HepG2 (cell line): Measurements from ENCODE around the gene OPA3. TPM values are rescaled to one million over a fixed set of nuclear protein-coding genes. Genes with fewer than 3 reads are reported as not detected.
A peak's percentile ranks its signal among the peaks of the same experiment; 100 is the strongest.

Experiments used
- EP300 ChIP-seq, 3 experiments: sonication (generic) in 1 of 3; formaldehyde crosslinking in 1 of 3; IDR thresholded peaks; 2 replicates each; pipeline versions ENCODE4 v1.5.1 to v1.6.1; 2011 to 2020; ENCODE audit warnings: low read depth in 2 of 3, low read length in 2 of 3, borderline replicate concordance in 1 of 3, improper control_type of control experiment in 1 of 3, mild to moderate bottlenecking in 1 of 3, missing genetic modification reagents in 1 of 3, moderate library complexity in 1 of 3
- HMG20A ChIP-seq: IDR thresholded peaks from 2 replicates; pipeline ENCODE4 v1.6.1; 2016; ENCODE audit warnings: borderline replicate concordance
- HOXD1 ChIP-seq: sonication (generic); formaldehyde crosslinking; IDR thresholded peaks from 2 replicates; pipeline ENCODE4 v1.5.0; 2020; ENCODE audit warnings: missing genetic modification reagents
- MTF2 ChIP-seq: sonication (generic); formaldehyde crosslinking; IDR thresholded peaks from 2 replicates; pipeline ENCODE4 v1.5.0; 2020; ENCODE audit warnings: missing genetic modification reagents, borderline replicate concordance
- NRL ChIP-seq: sonication (generic); formaldehyde crosslinking; IDR thresholded peaks from 2 replicates; pipeline ENCODE4 v1.5.0; 2020; ENCODE audit warnings: missing genetic modification reagents, mild to moderate bottlenecking, moderate library complexity, borderline replicate concordance
- REXO4 ChIP-seq: sonication (generic); formaldehyde crosslinking; IDR thresholded peaks from 2 replicates; pipeline ENCODE4 v1.8.0; 2022; ENCODE audit warnings: missing genetic modification reagents, mild to moderate bottlenecking, borderline replicate concordance
- SAFB2 ChIP-seq: sonication (generic); formaldehyde crosslinking; IDR thresholded peaks from 2 replicates; pipeline ENCODE4 v1.5.1; 2020; ENCODE audit warnings: missing genetic modification reagents, low read depth, mild to moderate bottlenecking, borderline replicate concordance
- SALL1 ChIP-seq: sonication (generic); formaldehyde crosslinking; IDR thresholded peaks from 2 replicates; pipeline ENCODE4 v1.8.0; 2022; ENCODE audit warnings: mild to moderate bottlenecking, missing genetic modification reagents
- TSC22D2 ChIP-seq: sonication (generic); formaldehyde crosslinking; IDR thresholded peaks from 2 replicates; pipeline ENCODE4 v1.5.1; 2020; ENCODE audit warnings: missing genetic modification reagents, mild to moderate bottlenecking, borderline replicate concordance
- ZNF335 ChIP-seq: sonication (generic); formaldehyde crosslinking; IDR thresholded peaks from 2 replicates; pipeline ENCODE4 v1.4.0; 2020; ENCODE audit warnings: missing genetic modification reagents
- ZSCAN21 ChIP-seq: sonication (generic); formaldehyde crosslinking; IDR thresholded peaks from 2 replicates; pipeline ENCODE4 v1.8.0; 2022; ENCODE audit warnings: mild to moderate bottlenecking, missing genetic modification reagents, moderate library complexity, borderline replicate concordance
- ZSCAN31 ChIP-seq: sonication (generic); formaldehyde crosslinking; IDR thresholded peaks from 2 replicates; pipeline ENCODE4 v1.5.0; 2020; ENCODE audit warnings: low read depth, mild to moderate bottlenecking, missing genetic modification reagents
- polyA plus RNA-seq, 8 experiments: library from polyadenylated mRNA; depleted of rRNA in 3 of 8; stranded (reverse) in 7 of 8; unstranded in 1 of 8; fragments of >200 nt; fragmentation: Illumina TruSeq in 4 of 8; extraction: Trizol in 4 of 8; gene quantifications; 2 replicates each; pipeline versions ENCODE4 v1.2.1 to v1.2.3, GENCODE V29; 2011 to 2016; ENCODE audit warnings: low read depth in 4 of 8, missing spikeins in 1 of 8, mixed read lengths in 1 of 8; ENCODE audit not compliant: insufficient read depth in 1 of 8
- total RNA-seq, 5 experiments: library from RNA; depleted of rRNA; stranded (reverse); fragments of >200 nt; fragmentation: Illumina TruSeq; extraction: Trizol; gene quantifications; 2 replicates each; pipeline ENCODE4 v1.2.3, GENCODE V29; 2016; ENCODE audit warnings: low read depth in 1 of 5
- TF ChIP-seq, protein P1 (sequence below): sonication (generic); formaldehyde crosslinking; IDR thresholded peaks from 2 replicates; pipeline ENCODE4 v1.4.0; 2020; ENCODE audit warnings: mild to moderate bottlenecking, missing genetic modification reagents
- TF ChIP-seq, protein P2 (sequence below): sonication (generic); formaldehyde crosslinking; IDR thresholded peaks from 2 replicates; pipeline ENCODE4 v1.8.0; 2022; ENCODE audit warnings: missing genetic modification reagents, low read depth, mild to moderate bottlenecking, borderline replicate concordance
- TF ChIP-seq, protein P3 (sequence below), 2 experiments: fragments of 450-650 bp in 1 of 2; sonication (generic) in 1 of 2; formaldehyde crosslinking in 1 of 2; IDR thresholded peaks; 2 replicates each; pipeline versions ENCODE4 v1.6.1 to v1.8.0; 2016 to 2022; ENCODE audit warnings: antibody characterized with exemption in 1 of 2, mild to moderate bottlenecking in 1 of 2, missing genetic modification reagents in 1 of 2

The OPA3 gene
- total and polyA plus RNA-seq, 2 of the 13 experiments (the other 11 are each of a cell fraction or from before 2014, with no cell fraction given), result 8.3 to 17.7 TPM

DNA sequence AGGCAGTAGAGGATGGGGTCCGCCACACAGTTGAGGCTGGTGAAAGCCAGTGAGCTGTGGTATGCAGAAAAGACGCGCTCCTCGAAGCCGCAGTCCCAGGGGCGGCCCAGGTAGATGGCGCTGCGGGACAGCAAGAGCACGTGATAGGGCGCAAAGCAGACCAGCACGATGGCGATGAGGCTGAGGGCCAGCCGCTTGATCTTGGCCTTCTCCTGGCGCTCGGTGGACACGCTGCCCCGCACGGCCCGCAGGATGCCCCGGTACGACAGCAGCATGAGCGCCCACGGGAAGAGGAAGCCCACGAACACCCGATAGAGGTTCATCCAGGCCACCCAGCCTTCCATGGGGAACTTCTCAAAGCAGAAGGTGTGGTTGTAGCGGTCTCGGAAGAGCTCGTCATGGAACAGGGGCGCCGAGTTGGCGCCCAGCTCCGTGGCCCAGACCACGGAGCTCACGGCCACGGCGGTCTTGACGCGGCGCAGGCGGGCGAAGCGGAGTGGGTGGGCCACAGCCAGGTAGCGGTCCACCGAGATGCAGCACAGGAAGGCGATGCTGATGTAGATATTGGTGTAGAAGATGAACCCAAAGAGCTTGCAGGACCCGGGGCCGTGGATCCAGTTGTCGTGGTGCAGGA lies 6.5 kb upstream of the OPA3 start (continued):
- TF ChIP-seq, protein P1, sequence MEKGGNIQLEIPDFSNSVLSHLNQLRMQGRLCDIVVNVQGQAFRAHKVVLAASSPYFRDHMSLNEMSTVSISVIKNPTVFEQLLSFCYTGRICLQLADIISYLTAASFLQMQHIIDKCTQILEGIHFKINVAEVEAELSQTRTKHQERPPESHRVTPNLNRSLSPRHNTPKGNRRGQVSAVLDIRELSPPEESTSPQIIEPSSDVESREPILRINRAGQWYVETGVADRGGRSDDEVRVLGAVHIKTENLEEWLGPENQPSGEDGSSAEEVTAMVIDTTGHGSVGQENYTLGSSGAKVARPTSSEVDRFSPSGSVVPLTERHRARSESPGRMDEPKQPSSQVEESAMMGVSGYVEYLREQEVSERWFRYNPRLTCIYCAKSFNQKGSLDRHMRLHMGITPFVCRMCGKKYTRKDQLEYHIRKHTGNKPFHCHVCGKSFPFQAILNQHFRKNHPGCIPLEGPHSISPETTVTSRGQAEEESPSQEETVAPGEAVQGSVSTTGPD (CRISPR knock-in tag), result no peak
- no peak for TF ChIP-seq SAFB2 (CRISPR knock-in tag)
- 0 out of 2 replicates have a peak, but pooled peaks have one; percentile 27 for TF ChIP-seq NRL
- TF ChIP-seq SALL1 (CRISPR knock-in tag), result peak; percentile 90
- peak; percentile 93 for TF ChIP-seq MTF2 (CRISPR knock-in tag)
- peak; percentile 70; the same call in 1 of the 2 replicates for TF ChIP-seq ZSCAN21 (CRISPR knock-in tag)
- no peak for TF ChIP-seq EP300 (IDR thresholded peaks at IDR 0.05; ENCODE audit: low read depth in 2 of 2, low read length in 2 of 2)
- no peak for TF ChIP-seq EP300 (CRISPR knock-in tag; IDR thresholded peaks at IDR 0.05; ENCODE audit: borderline replicate concordance)
- peak; percentile 72; the same call in 1 of the 2 replicates for TF ChIP-seq ZSCAN31 (CRISPR knock-in tag)
- TF ChIP-seq HMG20A (CRISPR knock-in tag), result no peak
- no peak for TF ChIP-seq REXO4 (CRISPR knock-in tag)
- TF ChIP-seq TSC22D2 (CRISPR knock-in tag), result peak; percentile 96
- TF ChIP-seq, protein P2, sequence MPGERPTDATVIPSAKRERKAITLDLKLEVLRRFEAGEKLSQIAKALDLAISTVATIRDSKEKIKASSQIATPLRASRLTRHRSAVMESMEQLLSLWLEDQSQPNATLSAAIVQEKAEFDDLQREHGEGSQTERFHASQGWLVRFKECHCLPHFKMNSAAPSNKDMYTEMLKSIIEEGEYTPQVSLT (CRISPR knock-in tag), result no peak
- no peak for TF ChIP-seq HOXD1 (CRISPR knock-in tag)
- TF ChIP-seq ZNF335 (CRISPR knock-in tag), result 0 out of 2 replicates have a peak, but pooled peaks have one; percentile 55
- TF ChIP-seq, protein P3, sequence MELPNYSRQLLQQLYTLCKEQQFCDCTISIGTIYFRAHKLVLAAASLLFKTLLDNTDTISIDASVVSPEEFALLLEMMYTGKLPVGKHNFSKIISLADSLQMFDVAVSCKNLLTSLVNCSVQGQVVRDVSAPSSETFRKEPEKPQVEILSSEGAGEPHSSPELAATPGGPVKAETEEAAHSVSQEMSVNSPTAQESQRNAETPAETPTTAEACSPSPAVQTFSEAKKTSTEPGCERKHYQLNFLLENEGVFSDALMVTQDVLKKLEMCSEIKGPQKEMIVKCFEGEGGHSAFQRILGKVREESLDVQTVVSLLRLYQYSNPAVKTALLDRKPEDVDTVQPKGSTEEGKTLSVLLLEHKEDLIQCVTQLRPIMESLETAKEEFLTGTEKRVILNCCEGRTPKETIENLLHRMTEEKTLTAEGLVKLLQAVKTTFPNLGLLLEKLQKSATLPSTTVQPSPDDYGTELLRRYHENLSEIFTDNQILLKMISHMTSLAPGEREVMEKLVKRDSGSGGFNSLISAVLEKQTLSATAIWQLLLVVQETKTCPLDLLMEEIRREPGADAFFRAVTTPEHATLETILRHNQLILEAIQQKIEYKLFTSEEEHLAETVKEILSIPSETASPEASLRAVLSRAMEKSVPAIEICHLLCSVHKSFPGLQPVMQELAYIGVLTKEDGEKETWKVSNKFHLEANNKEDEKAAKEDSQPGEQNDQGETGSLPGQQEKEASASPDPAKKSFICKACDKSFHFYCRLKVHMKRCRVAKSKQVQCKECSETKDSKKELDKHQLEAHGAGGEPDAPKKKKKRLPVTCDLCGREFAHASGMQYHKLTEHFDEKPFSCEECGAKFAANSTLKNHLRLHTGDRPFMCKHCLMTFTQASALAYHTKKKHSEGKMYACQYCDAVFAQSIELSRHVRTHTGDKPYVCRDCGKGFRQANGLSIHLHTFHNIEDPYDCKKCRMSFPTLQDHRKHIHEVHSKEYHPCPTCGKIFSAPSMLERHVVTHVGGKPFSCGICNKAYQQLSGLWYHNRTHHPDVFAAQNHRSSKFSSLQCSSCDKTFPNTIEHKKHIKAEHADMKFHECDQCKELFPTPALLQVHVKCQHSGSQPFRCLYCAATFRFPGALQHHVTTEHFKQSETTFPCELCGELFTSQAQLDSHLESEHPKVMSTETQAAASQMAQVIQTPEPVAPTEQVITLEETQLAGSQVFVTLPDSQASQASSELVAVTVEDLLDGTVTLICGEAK (IDR thresholded peaks at IDR 0.05), result no peak
- TF ChIP-seq, protein P3 (CRISPR knock-in tag; IDR thresholded peaks at IDR 0.05), result peak; percentile 68; the same call in 1 of the 2 replicates
